Gastroesophageal sphincter (tissue), 3 donors: ENCODE results near the gene GPR156.

ENCODE experiments used
- CTCF ChIP-seq, 4 experiments: fragments of 200-600 bp in 2 of 4; fragments of 450-650 bp in 2 of 4; sonication (generic) in 1 of 4; IDR thresholded peaks; one replicate each; pipeline ENCODE4 v1.5.1; 2017 to 2019; ENCODE audit warnings: antibody characterized with exemption in 4 of 4, mild to moderate bottlenecking in 2 of 4, moderate library complexity in 2 of 4
- EP300 ChIP-seq: sonication (generic); formaldehyde crosslinking; IDR thresholded peaks from one replicate; pipeline ENCODE4 v1.6.1; 2017; ENCODE audit warnings: antibody characterized with exemption, mild to moderate bottlenecking
- POLR2A ChIP-seq, 2 donors: fragments of 450-650 bp; IDR thresholded peaks; one replicate each; pipeline ENCODE4 v1.6.1; 2017; ENCODE audit warnings: antibody characterized with exemption in 2 of 2, mild to moderate bottlenecking in 2 of 2, moderate library complexity in 1 of 2

GRCh38 chr3:120298996-120299395 is 14.0 kb upstream of the GPR156 start:
- TF ChIP-seq CTCF (IDR thresholded peaks at IDR 0.05) (no peak), POLR2A (IDR thresholded peaks at IDR 0.05) (no peak), EP300 (no peak)
